HepG2 (cell line): ENCODE measurements around the gene SLC44A4. TPM values are rescaled to one million over a fixed set of nuclear protein-coding genes. Genes with fewer than 3 reads are reported as not detected.

Source experiments
- AGO2 ChIP-seq: fragments of 200-400 bp; formaldehyde crosslinking; optimal IDR thresholded peaks from 2 replicates; pipeline ENCODE3; 2017; ENCODE audit warnings: mild to moderate bottlenecking, low read depth, low read length, moderate library complexity
- ARNTL ChIP-seq: sonication (generic); formaldehyde crosslinking; IDR thresholded peaks from 2 replicates; pipeline ENCODE4 v1.4.0; 2020; ENCODE audit warnings: mild to moderate bottlenecking, missing genetic modification reagents
- GABPB1 ChIP-seq: IDR thresholded peaks from 2 replicates; pipeline ENCODE4 v1.6.1; 2016; ENCODE audit warnings: mild to moderate bottlenecking, missing genetic modification reagents, moderate library complexity, missing compliant biosample characterization
- GATAD1 ChIP-seq: IDR thresholded peaks from 2 replicates; pipeline ENCODE4 v1.6.1; 2016; ENCODE audit warnings: missing genetic modification reagents, missing compliant biosample characterization
- HBP1 ChIP-seq: IDR thresholded peaks from 2 replicates; pipeline ENCODE4 v1.6.1; 2016; ENCODE audit warnings: low read depth, control low read depth
- NFAT5 ChIP-seq: sonication (generic); formaldehyde crosslinking; IDR thresholded peaks from 2 replicates; pipeline ENCODE4 v1.4.0; 2020; ENCODE audit warnings: missing genetic modification reagents
- NRL ChIP-seq: sonication (generic); formaldehyde crosslinking; IDR thresholded peaks from 2 replicates; pipeline ENCODE4 v1.5.0; 2020; ENCODE audit warnings: missing genetic modification reagents, mild to moderate bottlenecking, moderate library complexity, borderline replicate concordance
- REPIN1 ChIP-seq: sonication (generic); formaldehyde crosslinking; IDR thresholded peaks from 2 replicates; pipeline ENCODE4 v1.8.0; 2022; ENCODE audit warnings: missing genetic modification reagents, low read depth, mild to moderate bottlenecking, borderline replicate concordance
- ZBTB2 ChIP-seq: sonication (generic); formaldehyde crosslinking; IDR thresholded peaks from 2 replicates; pipeline ENCODE4 v1.8.0; 2022; ENCODE audit warnings: low read depth, missing genetic modification reagents
- ZFP82 ChIP-seq: sonication (generic); formaldehyde crosslinking; IDR thresholded peaks from 2 replicates; pipeline ENCODE4 v1.5.1; 2020; ENCODE audit warnings: mild to moderate bottlenecking, missing genetic modification reagents, borderline replicate concordance
- ZNF230 ChIP-seq: sonication (generic); formaldehyde crosslinking; IDR thresholded peaks from 2 replicates; pipeline ENCODE4 v1.4.0; 2020; ENCODE audit warnings: mild to moderate bottlenecking, missing genetic modification reagents
- ZNF263 ChIP-seq: sonication (generic); formaldehyde crosslinking; IDR thresholded peaks from 2 replicates; pipeline ENCODE4 v1.4.0; 2020; ENCODE audit warnings: missing genetic modification reagents
- ZNF34 ChIP-seq: sonication (generic); formaldehyde crosslinking; IDR thresholded peaks from 2 replicates; pipeline ENCODE4 v1.4.0; 2020; ENCODE audit warnings: mild to moderate bottlenecking, missing genetic modification reagents, borderline replicate concordance
- ZNF44 ChIP-seq: sonication (generic); formaldehyde crosslinking; IDR thresholded peaks from 2 replicates; pipeline ENCODE4 v1.5.1; 2020; ENCODE audit warnings: mild to moderate bottlenecking, missing genetic modification reagents
- ZNF501 ChIP-seq: sonication (generic); formaldehyde crosslinking; IDR thresholded peaks from 2 replicates; pipeline ENCODE4 v1.5.1; 2020; ENCODE audit warnings: mild to moderate bottlenecking, moderate library complexity, missing genetic modification reagents
- polyA plus RNA-seq, 8 experiments: library from polyadenylated mRNA; depleted of rRNA in 3 of 8; stranded (reverse) in 7 of 8; unstranded in 1 of 8; fragments of >200 nt; fragmentation: Illumina TruSeq in 4 of 8; extraction: Trizol in 4 of 8; gene quantifications; 2 replicates each; pipeline versions ENCODE4 v1.2.1 to v1.2.3, GENCODE V29; 2011 to 2016; ENCODE audit warnings: low read depth in 4 of 8, missing spikeins in 1 of 8, mixed read lengths in 1 of 8; ENCODE audit not compliant: insufficient read depth in 1 of 8
- total RNA-seq, 5 experiments: library from RNA; depleted of rRNA; stranded (reverse); fragments of >200 nt; fragmentation: Illumina TruSeq; extraction: Trizol; gene quantifications; 2 replicates each; pipeline ENCODE4 v1.2.3, GENCODE V29; 2016; ENCODE audit warnings: low read depth in 1 of 5

SLC44A4 gene
- total and polyA plus RNA-seq, 2 of the 13 experiments (the other 11 are each of a cell fraction or from before 2014, with no cell fraction given), result 3.5 to 5.9 TPM

- TF ChIP-seq GATAD1 (no peak), ZFP82 (peak; percentile 64; the same call in 1 of the 2 replicates), GABPB1 (peak; percentile 2; the same call in 1 of the 2 replicates), AGO2 (peak; percentile 30), REPIN1 (CRISPR knock-in tag) (no peak), ZNF263 (CRISPR knock-in tag) (0 out of 2 replicates have a peak, but pooled peaks have one; percentile 3), NRL (CRISPR knock-in tag) (peak; percentile 62; the same call in 1 of the 2 replicates), NFAT5 (0 out of 2 replicates have a peak, but pooled peaks have one; percentile 32), HBP1 (no peak), ZBTB2 (no peak), ZNF34 (CRISPR knock-in tag) (peak; percentile 75; the same call in 1 of the 2 replicates), ARNTL (CRISPR knock-in tag) (peak; percentile 67; the same call in 1 of the 2 replicates), ZNF230 (peak; percentile 74; the same call in 1 of the 2 replicates), ZNF501 (CRISPR knock-in tag) (peak; percentile 61), ZNF44 (CRISPR knock-in tag) (peak; percentile 70; the same call in 1 of the 2 replicates)
Observed at GRCh38 chr6:31927863-31928671, 49.3 kb upstream of the SLC44A4 start (continued).
